Activated T-cell treated with anti-CD3 and anti-CD28 coated beads, Interleukin-2, amount 50 U/mL, for 24 hours (primary cell): Measurements from ENCODE around the gene FAAH2.

Source experiments
- DNase-seq: peaks from one replicate; pipeline ENCODE4 v3.0.0-alpha.2; 2020
- H3K27ac Mint-ChIP-seq: 2 replicates; pipeline ENCODE4 v1.8.0; 2020; ENCODE audit warnings: mild to moderate bottlenecking, mixed read lengths
- H3K27me3 Mint-ChIP-seq: 2 replicates; pipeline ENCODE4 v1.8.0; 2020; ENCODE audit warnings: mixed read lengths
- H3K36me3 Mint-ChIP-seq: 2 replicates; pipeline ENCODE4 v1.8.0; 2020; ENCODE audit warnings: low read depth, mixed read lengths
- H3K4me1 Mint-ChIP-seq: 2 replicates; pipeline ENCODE4 v1.8.0; 2020; ENCODE audit warnings: low read depth, mixed read lengths
- H3K4me3 Mint-ChIP-seq: 2 replicates; pipeline ENCODE4 v1.8.0; 2020; ENCODE audit warnings: mild to moderate bottlenecking, moderate library complexity, mixed read lengths
- H3K9me3 Mint-ChIP-seq: 2 replicates; pipeline ENCODE4 v1.8.0; 2020; ENCODE audit warnings: mixed read lengths

Gene FAAH2

GRCh38 chrX:57445832-57446231, 159.3 kb downstream of the FAAH2 start:
- H3K4me1 Mint-ChIP-seq: no peaks in the 10 kb centered on the region
- H3K36me3 Mint-ChIP-seq: peaks cover 52% of the 10 kb centered on the region
- peaks cover 46% of the 10 kb centered on the region for H3K27me3 Mint-ChIP-seq
- no peak overlapping the region for H3K4me3 Mint-ChIP-seq
- no peaks in the 10 kb centered on the region for H3K9me3 Mint-ChIP-seq
- no peak for DNase-seq
- H3K27ac Mint-ChIP-seq: no peak overlapping the region

GRCh38 chrX:57447856-57448255, 161.3 kb downstream of the FAAH2 start:
- Mint-ChIP-seq H3K36me3 (peaks cover 54% of the 10 kb centered on the region), H3K4me3 (no peak overlapping the region), H3K27ac (no peak overlapping the region), H3K4me1 (no peaks in the 10 kb centered on the region), H3K27me3 (peaks cover 37% of the 10 kb centered on the region), H3K9me3 (no peaks in the 10 kb centered on the region)
- no peak for DNase-seq

- H3K4me3 Mint-ChIP-seq: no peak overlapping the region
- H3K27me3 Mint-ChIP-seq: peaks cover 51% of the 10 kb centered on the region
- no peak overlapping the region for H3K27ac Mint-ChIP-seq
- DNase-seq: no peak
- H3K9me3 Mint-ChIP-seq: no peaks in the 10 kb centered on the region
- H3K36me3 Mint-ChIP-seq: peaks cover 41% of the 10 kb centered on the region
- H3K4me1 Mint-ChIP-seq: peaks cover 2% of the 10 kb centered on the region
These were observed 165.0 kb downstream of the FAAH2 start for GRCh38 chrX:57451426-57452020.

- Mint-ChIP-seq H3K27ac (no peak overlapping the region), H3K36me3 (peaks cover 26% of the 10 kb centered on the region), H3K4me3 (no peak overlapping the region), H3K4me1 (peaks cover 2% of the 10 kb centered on the region), H3K9me3 (no peaks in the 10 kb centered on the region), H3K27me3 (peaks cover 55% of the 10 kb centered on the region)
- DNase-seq: peak; percentile 37
These were observed 167.4 kb downstream of the FAAH2 start for GRCh38 chrX:57453901-57454300.

GRCh38 chrX:57481514-57481913, 195.0 kb downstream of the FAAH2 start:
- H3K36me3 Mint-ChIP-seq: peaks cover 7% of the 10 kb centered on the region
- peaks cover 57% of the 10 kb centered on the region for H3K27me3 Mint-ChIP-seq
- H3K4me1 Mint-ChIP-seq: no peaks in the 10 kb centered on the region
- H3K27ac Mint-ChIP-seq: no peak overlapping the region
- peaks cover 7% of the 10 kb centered on the region for H3K9me3 Mint-ChIP-seq
- no peak overlapping the region for H3K4me3 Mint-ChIP-seq
- DNase-seq: no peak

- Mint-ChIP-seq H3K9me3 (no peaks in the 10 kb centered on the region), H3K27me3 (peaks cover 76% of the 10 kb centered on the region), H3K4me3 (no peak overlapping the region), H3K4me1 (no peaks in the 10 kb centered on the region), H3K36me3 (no peaks in the 10 kb centered on the region), H3K27ac (no peak overlapping the region)
- DNase-seq: no peak
These were observed 230.0 kb downstream of the FAAH2 start for GRCh38 chrX:57516491-57516890.

GRCh38 chrX:57519578-57520118, 233.1 kb downstream of the FAAH2 start:
- Mint-ChIP-seq H3K4me3 (no peak overlapping the region), H3K27me3 (peaks cover 69% of the 10 kb centered on the region), H3K9me3 (no peaks in the 10 kb centered on the region), H3K4me1 (no peaks in the 10 kb centered on the region), H3K36me3 (no peaks in the 10 kb centered on the region), H3K27ac (no peak overlapping the region)
- DNase-seq: no peak

GRCh38 chrX:57528670-57529255, 242.3 kb downstream of the FAAH2 start:
- peaks cover 42% of the 10 kb centered on the region for H3K27me3 Mint-ChIP-seq
- no peak overlapping the region for H3K4me3 Mint-ChIP-seq
- H3K27ac Mint-ChIP-seq: no peak overlapping the region
- no peak for DNase-seq
- no peaks in the 10 kb centered on the region for H3K36me3 Mint-ChIP-seq
- no peaks in the 10 kb centered on the region for H3K4me1 Mint-ChIP-seq
- no peaks in the 10 kb centered on the region for H3K9me3 Mint-ChIP-seq
